Measurements from ENCODE around the gene GFI1B.

The GFI1B gene

DNA sequence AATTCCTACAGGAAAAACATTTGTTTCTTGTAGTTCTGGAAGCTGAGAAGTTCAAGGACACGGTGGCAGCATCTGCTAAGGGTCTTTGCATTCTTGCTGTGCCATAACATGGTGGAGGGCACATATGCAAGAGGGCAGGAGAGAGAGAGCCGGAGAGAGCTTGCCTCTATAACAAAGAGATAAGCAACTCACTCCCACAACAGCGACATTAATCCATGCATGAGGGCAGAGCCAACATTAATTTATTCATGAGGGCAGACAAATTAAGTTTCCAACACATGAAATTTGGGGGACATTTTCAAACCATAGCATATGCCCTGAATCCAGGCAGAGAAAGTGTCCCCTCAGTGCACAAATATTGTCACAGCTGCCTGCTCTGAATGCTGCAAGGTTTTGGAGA is 47.9 kb downstream of the GFI1B start:
- DNase-seq: no peak

DNA sequence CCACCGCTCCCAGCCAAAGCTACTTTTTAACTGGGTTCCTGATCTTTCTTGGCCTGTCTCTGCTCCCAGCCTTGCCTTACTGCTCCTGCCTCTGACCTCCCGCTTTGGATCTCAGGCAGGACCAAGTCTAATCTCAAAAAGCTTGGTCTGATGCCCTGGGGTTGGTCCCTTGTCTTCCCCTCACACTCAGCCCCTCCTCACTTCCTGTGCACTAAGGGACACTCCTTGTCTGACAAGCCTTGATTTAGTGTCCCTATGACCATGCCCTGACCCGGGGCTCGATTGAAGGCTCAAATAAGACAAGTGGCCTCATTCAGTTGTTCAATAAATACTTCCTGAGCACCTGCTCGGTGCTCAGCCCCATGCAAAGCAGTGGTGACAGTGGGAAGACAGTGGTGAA is 48.6 kb downstream of the GFI1B start:
- no peak for DNase-seq

- no peak for DNase-seq
These were observed 49.7 kb downstream of the GFI1B start for GRCh38 chr9:133028221-133028620.

GRCh38 chr9:133029994-133030316 is 51.5 kb downstream of the GFI1B start:
- no peak for DNase-seq

GRCh38 chr9:133030317-133031129 is 52.0 kb downstream of the GFI1B start, which contains the start of gene GTF3C5:
GTF3C5 (plus strand) TSS chr9:133030997; CDS start chr9:133031012, 15 bp downstream.
- peak; percentile 100 for DNase-seq

DNA sequence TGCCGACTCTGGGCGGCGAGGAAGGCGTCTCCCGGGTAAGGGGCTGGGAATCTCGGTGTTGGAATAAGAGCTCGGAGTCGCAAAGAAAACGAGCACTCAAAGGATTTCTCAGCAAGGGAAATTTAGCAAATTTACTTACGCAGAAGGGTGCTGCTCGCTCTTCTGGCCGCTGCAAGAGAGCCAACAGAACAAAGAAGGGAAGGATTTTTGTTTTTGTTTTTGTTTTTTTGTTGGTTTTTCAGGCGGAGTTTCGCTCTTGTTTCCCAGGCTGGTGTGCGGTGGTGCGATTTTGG is 52.6 kb downstream of the GFI1B start:
- DNase-seq: no peak

- no peak for DNase-seq
These were observed 53.0 kb downstream of the GFI1B start for GRCh38 chr9:133031496-133031911.

GRCh38 chr9:133032171-133032570 is 53.7 kb downstream of the GFI1B start:
- DNase-seq: no peak

GRCh38 chr9:133035669-133036068 is 57.2 kb downstream of the GFI1B start:
- no peak for DNase-seq

- DNase-seq: no peak
These were observed 59.5 kb downstream of the GFI1B start for GRCh38 chr9:133037775-133038515.

DNA sequence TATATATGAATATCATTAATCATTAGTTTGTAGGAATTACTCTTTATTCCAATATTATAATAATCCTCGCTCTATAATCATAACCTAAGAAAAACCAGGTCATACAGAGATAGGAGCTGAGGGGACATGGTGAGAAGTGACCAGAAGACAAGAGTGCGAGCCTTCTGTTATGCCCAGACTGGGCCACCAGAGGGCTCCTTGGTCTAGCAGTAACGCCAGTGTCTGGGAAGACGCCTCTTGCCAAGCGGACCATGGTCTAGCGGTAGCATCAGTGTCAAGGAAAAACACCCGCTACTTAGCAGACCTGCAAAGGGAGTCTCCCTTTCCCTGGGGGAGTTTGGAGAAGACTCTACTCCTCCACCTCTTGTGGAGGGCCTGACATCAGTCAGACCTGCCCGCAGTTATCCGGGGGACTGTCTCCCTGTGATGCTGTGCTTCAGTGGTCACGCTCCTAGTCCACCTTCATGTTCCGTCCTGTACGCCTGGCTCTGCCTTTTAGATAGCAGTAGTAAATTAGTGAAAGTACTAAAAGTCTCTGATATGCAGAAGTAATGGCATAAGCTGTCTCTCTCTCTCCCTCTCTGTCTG is 62.5 kb downstream of the GFI1B start:
- DNase-seq: peak; percentile 56

Measured in NCI-H2171 treated with DMSO at 0.1 percent for 48 hours (cell line).